ENCODE results near the gene PSMG2.

DNA sequence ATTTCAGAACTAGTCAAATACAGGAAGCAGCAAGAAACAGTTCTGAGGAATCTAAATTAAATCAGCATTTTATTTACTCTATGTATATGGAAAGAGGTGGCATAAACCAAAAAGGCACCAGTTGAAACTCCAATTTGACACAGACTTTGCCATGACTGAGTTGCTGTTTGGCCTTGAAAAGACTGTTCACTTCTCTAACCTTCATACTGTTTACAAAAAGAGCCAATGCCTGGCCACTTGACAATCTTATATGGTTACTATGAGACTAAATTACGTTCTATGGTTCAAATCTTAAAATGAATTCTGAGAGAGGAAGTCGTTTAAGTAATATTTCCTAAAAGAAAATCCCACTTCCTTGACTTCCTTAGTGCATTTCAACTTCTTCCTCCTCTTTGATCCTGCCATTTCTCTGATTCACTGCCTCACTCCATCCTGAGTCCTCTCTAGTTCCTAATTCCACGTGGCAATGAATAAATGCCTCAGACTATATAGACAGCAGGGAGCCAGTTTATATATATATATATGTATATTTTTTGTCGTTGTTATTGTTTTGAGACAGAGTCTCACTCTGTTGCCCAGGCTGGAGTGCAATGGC lies 13.5 kb upstream of the PSMG2 start:
- TF ChIP-seq, protein P1, sequence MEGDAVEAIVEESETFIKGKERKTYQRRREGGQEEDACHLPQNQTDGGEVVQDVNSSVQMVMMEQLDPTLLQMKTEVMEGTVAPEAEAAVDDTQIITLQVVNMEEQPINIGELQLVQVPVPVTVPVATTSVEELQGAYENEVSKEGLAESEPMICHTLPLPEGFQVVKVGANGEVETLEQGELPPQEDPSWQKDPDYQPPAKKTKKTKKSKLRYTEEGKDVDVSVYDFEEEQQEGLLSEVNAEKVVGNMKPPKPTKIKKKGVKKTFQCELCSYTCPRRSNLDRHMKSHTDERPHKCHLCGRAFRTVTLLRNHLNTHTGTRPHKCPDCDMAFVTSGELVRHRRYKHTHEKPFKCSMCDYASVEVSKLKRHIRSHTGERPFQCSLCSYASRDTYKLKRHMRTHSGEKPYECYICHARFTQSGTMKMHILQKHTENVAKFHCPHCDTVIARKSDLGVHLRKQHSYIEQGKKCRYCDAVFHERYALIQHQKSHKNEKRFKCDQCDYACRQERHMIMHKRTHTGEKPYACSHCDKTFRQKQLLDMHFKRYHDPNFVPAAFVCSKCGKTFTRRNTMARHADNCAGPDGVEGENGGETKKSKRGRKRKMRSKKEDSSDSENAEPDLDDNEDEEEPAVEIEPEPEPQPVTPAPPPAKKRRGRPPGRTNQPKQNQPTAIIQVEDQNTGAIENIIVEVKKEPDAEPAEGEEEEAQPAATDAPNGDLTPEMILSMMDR (IDR thresholded peaks at IDR 0.05; ENCODE audit: borderline replicate concordance, extremely low read depth, low read length, poor library complexity, severe bottlenecking) = no peak
- no peak for TF ChIP-seq EZH2 (IDR thresholded peaks at IDR 0.05; ENCODE audit: borderline replicate concordance, low read depth, low read length, severe bottlenecking)

Measured in DND-41 (cell line).